ENCODE measurements around the gene WDR88.

DNA sequence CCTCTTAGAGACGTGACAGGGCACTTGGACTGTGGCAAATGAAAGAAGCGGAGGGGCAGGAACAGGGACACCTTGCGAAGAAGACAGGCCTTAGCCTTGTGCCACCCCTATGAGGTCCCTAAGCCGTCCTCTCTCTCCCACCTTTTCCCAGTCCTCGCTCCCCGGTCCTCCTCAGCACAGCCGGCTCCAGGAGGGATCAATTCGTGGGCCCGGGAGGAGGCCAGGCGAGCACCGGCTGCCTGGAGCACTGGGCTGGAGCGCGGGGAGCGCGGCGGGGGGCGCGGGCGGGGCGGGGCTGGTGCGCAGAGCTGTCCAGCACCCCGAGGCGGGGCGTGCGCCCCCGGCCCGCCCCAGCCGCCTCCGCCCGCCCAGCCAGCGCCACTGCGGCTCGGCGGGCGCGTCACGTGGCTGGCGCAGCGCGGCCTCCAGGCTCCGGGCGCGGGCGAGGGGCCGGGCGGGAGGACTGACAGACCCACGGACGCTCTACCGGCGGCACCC is 62.0 kb downstream of the WDR88 start, which contains the start of gene LRP3:
- TF ChIP-seq SUZ12 (IDR thresholded peaks at IDR 0.05): no peak
- TF ChIP-seq L3MBTL2 (conservative IDR thresholded peaks at IDR 0.05): no peak
- TF ChIP-seq BHLHE40 (IDR thresholded peaks at IDR 0.05; ENCODE audit: borderline replicate concordance): no peak
- TF ChIP-seq FOXK2 (IDR thresholded peaks at IDR 0.05): no peak
- no peak for TF ChIP-seq HDGF (IDR thresholded peaks at IDR 0.05; ENCODE audit: borderline replicate concordance)
- no peak for TF ChIP-seq TARDBP (IDR thresholded peaks at IDR 0.05)
- TF ChIP-seq FOXA1 (IDR thresholded peaks at IDR 0.05): no peak
- TF ChIP-seq CTBP1 (IDR thresholded peaks at IDR 0.05; ENCODE audit: borderline replicate concordance): no peak
- no peak for TF ChIP-seq SP1 (IDR thresholded peaks at IDR 0.05)
- no peak for TF ChIP-seq FOXM1 (IDR thresholded peaks at IDR 0.05; ENCODE audit: borderline replicate concordance)

Data from HEK293T (cell line).